ENCODE measurements around the gene KANSL1.

KANSL1 gene

DNA sequence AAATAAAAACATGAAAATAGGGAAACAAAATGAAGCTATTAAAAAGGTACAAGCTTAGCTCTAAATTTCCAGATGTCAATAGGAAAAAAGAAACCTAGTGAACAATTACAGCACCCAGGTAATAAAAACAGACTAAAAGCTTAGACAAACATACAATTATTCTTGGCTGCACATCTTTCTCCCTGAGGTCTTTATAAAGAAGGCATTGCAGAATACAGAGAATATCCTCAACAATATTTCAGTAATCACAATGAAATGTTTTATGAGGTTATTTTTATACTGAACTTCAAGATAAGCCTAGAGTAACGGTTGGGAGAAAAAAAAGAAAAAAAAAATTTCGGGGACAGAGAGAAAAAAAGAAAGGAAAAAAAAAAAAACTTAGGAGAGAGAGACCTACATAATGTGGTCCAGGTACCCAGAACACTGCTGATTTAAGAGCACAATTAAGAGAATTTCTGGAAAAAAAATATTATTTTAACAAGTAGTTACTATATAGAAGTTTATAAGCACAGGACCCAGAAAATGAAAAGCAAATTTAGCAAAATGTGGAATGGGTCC is 26.5 kb downstream of the KANSL1 start:
- DNase-seq (ENCODE audit: low spot score) = no peak

DNA sequence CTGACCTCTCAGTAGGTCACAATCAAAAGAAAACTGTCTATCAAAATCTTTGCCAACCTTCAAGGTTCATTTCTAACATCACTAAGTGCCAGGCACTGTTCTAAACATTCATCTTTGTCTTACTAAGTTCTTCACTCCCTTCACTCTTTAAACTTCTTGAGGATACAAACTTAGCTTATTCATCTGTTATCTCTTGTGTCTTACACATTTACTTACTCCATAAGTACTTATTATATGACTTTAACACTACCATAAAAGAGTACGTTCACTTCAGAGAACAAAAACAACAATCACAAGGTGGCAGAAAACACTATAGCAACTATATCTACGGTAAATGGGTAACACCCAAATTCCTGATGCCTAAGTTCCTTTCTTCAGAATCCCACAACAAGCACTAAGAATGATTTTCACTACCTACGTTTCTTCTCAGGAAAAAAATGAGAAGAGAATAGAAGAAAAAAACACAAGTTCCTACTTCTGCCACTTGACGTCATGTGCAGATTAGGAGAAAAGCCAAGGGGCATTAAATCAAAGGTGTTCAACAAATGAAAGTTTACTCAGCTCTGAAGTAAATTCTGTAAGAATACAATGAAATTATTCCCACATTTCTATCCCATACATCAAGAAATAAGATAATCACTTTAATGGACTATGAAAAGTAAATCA is 29.2 kb downstream of the KANSL1 start:
- no peak for DNase-seq (ENCODE audit: low spot score)

DNA sequence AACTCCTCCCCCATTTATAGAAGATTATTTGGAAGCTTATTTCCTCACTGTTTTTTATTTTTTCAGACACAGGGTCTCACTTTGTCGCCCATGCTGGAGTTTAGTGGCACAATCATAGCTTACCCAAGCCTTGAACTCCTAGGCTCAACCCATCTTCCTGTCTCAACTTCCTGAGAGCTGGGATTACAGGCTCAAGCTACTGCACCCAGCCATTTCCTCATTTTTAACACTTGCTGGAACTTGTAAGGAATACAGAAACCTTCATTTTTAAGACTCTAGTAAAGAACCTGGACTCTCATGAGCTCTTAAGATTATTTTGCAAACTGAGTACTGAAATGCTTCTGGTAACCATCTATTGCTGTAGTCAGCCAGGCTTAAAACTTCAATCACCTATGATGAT is 29.9 kb downstream of the KANSL1 start:
- no peak for DNase-seq (ENCODE audit: low spot score)

DNA sequence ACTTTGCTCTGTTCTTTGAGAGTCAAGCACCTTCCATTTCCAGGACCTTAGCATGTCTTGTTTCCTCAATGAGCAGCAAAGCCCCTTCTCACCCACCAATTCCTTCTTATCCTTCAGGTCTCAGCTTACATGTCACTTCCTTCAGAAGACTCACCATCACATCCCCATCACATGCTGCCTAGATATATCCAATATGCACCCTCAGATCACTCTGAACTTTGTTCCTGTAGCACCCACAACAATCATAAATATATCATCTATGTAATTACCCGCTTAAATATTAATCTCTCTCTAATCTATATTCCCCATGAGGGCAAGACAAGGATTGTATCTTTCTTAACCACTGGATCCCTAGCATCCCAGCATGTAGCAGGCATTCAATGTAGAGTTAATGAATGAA is 30.4 kb downstream of the KANSL1 start:
- no peak for DNase-seq (ENCODE audit: low spot score)

DNA sequence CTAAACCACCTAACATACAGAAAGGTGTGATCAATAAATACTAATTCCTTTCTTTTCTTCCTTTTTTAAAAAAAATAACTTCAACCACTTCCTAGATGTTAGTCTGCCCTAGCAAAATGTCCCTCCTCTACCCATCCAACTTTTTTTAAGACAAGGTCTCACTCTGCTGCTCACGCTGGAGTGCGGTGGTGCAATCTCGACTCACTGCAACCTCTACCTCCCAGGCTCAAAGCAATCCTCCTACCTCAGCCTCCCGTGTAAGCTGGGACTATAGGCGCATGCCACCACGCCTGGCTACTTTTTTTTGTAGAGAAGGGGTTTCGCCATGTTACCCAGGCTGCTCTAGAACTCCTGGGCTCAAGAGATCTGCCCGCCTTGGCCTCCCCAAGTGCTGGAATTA is 33.1 kb downstream of the KANSL1 start:
- no peak for DNase-seq (ENCODE audit: low spot score)

DNA sequence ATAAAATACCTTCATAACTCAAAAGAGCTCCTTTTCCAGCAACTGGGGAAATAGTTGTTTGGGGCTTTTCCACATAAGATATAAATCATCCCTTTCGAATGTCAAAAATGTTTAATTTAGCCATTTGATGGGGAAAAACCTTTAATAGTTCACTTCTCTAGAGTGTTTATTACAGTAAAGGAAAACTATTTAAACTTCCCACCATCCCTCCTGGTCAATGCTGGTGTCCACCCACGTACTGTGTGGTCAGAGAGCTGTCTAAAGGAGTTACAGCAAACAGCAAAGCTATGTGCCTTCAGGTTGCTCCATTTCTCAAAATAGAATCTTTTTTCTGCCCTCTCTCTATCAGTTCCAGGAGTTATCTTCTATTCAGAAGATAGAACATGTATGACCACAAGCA is 33.5 kb downstream of the KANSL1 start:
- no peak for DNase-seq (ENCODE audit: low spot score)

DNA sequence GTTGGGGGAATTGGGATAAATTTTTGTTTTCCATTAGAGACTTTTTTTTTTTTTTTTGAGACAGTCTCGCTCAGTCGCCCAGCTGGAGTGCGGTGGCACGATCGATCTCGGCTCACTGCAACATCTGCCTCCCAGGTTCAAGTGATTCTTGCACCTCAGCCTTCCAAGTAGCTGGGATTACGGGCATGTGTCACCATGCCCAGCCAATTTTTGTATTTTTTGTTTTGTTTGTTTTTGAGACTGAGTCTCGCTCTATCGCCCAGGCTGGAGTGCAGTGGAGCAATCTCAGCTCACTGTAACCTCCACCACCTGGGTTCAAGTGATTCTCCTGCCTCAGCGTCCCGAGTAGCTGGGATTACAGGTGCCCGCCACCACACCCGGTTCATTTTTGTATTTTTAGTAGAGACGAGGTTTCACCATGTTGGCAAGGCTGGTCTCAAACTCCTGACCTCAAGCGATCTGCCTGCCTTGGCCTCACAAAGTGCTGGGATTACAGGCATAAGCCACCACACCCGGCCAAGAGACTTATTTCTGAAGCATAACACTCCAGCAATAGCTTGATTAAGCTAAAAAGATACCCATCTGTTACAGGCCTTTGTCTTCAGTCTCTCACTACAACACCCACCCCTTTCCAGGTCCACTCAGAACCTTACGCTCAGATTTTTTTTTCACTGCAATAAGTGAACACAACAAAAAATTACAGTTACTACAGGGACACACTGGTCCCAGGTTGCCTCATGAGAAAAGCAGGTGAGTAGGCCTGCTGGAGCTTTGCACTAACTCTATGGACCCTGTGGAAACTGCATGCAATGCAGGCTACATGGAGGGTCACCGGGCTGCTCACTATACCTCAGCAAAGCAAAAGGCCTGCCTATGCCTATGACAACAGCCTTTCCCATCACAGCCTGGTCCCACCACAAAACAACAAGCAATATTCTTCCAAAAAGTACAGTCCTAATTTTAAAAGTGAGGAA is 34.6 kb downstream of the KANSL1 start:
- no peak for DNase-seq (ENCODE audit: low spot score)

DNA sequence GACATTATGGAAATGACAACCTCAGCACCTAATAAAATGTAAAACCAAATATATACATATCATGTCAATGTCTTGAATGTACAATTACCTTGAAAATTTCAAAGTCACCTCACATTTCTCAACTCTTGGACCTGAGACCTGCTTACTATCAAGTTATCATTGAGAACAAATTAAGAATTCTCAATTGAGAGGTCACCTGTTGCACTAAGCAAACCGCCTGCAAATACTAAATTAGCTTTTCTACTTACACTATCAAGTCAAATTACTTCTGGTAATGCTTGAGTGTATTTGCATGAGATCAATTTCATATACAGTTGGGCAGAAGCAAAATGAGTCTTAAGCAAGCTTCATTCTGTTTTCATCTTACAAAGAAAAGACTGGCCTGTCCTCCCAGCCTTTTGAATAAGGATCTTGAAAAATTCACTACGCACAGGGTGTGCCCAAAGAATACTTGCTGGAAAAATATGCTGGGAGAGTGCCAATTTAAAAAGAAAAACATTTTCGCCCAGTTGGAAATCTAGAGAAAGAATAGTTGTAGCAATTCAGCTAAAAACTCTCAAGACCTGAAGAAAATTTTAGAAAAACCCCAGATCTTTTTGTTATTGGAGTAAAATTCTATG is 35.7 kb downstream of the KANSL1 start:
- DNase-seq (ENCODE audit: low spot score) = no peak

DNA sequence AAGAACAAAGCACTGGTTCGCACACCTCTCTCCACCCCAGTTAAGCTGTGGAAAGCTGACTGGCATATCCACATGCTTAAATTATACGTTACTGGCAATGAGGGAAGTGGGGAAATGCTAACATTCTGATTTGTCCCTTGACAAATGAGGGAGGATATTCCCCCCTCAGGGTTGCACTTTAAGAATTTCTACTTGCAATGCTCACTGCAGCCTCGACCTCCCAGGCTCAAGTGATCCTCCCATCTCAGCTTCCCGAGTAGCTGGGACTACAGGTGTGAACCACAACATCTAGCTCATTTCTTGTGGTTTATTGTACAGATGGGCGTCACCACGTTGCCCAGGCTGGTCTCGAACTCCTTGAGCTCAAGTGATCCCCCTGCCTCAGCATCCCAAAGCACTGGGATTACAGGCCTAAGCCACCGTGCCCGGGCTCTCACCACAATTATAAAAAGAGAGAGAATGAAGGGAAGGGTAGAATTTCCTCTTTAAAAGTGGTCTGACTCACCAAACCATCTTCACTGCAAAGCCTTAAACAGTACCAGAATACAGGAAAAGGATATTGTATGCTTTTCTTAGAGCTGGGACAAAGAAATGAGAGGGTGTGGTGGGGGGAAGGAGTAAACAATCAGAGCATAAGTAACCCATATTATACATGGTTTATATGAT is 38.9 kb downstream of the KANSL1 start:
- no peak for DNase-seq (ENCODE audit: low spot score)

DNA sequence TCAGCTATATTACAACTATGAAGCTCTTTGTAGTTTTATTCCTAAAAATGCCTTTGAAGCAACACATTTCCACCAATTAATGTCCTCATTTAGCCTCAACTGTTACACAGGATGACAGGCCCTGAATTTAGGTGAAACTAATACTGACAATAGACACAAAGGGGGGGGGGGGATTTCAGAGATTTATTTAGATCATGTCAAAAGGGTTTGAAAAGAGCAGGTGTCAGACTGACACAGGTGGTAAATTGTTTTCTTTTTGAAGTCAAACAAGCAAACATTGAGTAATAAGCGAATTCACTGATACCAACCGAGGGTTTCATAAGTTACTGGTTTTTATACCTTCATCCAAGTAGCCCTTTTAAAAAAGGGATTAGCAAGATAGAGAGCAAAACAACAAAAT is 40.8 kb downstream of the KANSL1 start:
- DNase-seq (ENCODE audit: low spot score) = no peak

DNA sequence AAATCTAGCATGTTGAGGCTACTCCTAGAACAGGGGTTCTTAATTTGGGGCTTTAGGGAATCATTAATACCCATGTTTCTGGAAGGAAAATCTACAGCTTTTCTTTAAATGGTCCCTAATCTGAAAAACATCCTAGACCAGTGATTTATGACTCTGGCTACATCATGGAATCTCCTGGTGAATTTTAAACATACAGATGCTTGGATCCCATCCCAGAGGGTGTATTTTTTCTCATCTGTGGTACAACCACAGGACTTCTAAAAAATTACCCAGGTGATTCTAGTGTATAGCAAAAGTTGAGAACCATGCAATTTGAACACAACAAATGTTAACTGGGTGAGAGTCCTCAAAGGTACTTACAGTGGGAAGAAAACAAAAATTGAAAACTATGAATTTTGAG is 41.5 kb downstream of the KANSL1 start:
- no peak for DNase-seq (ENCODE audit: low spot score)

DNA sequence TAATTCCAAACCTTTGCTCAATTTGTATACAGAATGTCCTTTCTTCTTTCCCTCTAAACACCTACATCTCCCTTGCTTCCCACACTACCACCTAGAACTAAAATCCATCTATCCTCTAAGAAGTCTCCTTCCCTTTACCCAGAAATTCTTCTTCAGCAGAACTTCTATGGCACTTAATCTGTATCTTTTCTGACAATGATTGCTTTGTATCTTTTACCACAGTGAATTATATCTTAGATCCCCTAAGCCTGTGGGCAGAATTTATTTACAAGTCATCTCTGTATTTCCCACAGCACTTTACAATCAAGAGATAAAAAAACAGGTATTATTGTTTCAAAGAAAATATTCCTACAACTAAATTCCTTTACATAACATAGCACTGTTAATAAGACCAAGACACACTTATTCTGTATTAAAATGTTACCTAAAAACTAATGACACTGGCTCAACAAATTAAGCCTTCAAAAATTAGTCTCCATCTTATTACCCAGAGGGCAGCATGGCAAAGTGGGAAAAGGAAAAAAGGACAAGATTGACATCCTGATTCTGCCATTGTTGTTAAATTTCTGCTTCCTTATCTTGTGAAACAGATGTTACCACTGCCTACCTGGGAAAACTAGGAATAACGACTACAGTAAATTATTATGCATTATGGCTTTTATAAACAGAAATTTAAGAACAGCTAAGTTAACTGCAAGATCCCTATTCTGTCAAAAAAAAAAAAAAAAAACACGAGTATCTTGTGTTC is 42.8 kb downstream of the KANSL1 start:
- no peak for DNase-seq (ENCODE audit: low spot score)

DNA sequence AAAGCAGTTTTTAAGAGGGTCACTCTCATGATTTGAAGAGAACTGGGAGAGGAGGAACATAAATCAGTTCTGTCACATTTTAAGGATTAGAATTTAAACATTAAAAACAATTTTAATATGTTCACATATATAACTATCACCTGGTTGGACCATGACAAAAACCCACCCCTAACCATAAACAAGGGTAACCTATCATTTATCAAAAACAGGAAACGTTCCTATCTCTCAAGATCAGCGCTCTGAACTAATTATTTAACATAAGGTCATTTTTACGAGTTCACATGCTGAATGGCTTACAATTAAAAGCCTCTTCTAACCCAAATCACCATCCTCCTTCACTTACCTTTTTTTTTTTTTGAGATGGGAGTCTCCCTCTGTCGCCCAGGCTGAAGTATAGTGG is 45.0 kb downstream of the KANSL1 start:
- no peak for DNase-seq (ENCODE audit: low spot score)

DNA sequence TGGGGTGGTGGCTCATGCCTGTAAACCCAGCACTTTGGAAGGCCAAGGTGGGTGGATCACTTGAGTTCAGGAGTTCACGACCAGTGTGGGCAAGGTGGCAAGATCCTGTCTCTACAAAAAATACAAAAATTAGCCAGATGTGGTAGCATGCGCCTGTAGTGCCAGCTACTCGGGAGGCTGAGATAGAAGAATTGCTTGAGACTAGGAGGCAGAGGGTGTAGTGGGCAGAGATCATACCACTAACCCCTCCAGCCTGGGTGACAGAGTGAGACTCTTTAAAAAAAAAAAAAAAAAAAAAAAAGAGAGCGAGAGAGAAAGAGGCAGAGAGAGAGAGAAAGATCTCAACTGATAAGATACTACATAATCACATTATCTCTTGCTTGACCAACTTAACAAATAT is 45.9 kb downstream of the KANSL1 start:
- no peak for DNase-seq (ENCODE audit: low spot score)

DNA sequence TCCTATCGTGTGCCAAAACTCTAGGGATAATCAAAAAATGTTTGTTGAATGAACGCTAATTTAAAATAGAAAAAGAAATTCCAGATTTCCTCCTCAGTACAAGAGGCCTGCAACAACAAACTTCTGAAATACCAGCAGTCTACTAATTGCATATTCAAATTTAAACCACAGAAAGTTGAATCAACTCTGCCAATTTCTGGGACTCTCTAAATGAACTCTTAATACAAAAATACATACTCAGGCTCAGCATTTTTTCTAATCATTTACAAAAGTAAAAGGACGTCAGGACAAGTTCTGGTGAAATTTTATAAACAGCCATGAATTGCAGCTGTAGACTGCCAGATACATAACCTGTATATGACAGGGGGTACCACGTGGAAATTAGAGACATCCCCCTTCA is 49.0 kb downstream of the KANSL1 start:
- no peak for DNase-seq (ENCODE audit: low spot score)

DNA sequence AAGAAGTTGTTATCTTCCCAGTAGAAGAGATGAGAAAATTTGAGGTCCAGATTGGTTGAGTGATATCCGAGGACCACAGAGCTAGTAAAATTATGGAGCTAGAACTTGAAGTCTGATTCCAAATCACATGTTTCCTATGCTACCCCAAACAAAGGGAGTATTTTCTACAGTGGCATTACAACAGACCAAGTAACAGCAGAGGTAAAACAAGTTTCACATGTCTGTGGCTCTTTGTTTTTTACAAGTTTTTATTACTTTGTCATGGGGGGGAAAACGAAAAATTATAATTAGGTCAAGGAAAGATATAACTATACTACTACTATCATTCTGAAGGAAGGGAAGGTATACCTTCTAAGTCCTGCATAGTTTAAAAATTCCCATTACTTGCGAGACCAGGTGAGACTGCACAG is 49.4 kb downstream of the KANSL1 start:
- no peak for DNase-seq (ENCODE audit: low spot score)

DNA sequence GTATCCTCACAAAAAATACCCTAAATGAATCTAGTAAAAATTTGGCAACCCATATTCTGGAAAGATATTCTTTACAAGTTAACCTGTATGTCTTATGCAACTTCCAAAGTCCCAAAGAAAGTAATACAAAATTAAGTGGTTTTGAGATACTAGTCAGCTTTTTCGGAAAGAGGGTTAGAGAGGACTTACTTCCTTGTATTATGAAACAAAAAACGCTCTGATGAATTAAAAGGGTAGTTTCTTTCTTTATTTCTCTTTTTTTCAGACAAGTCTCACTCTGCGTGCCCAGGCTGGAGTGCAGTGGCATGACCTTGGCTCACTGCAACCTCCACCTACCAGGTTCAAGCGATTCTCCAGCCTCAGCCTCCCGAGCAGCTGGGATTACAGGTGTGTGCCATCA is 51.6 kb downstream of the KANSL1 start:
- DNase-seq (ENCODE audit: low spot score) = no peak

DNA sequence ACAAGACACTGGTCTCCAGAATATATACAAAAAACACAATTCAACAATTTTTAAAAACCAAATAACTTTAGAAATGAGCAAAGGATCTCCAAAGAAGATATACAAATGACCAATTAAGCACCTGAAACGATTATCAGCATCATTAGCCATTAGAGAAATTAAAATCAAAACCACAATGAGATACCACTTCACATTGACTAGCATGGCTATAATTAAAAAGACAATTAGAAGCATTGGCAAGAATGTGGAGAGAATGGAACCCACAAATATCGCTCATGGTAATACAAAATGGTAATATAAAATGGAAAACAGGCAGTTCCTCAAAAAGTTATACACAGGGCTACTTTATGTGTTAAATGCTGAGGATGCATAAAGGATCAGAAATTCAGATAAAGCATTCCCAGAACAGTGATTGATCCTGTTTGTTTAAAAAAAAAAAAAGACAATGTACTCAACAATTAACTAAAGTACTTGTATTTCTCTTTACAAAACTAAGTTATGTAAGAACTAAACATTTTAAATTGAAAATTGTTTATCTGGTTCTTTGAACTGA is 52.5 kb downstream of the KANSL1 start:
- no peak for DNase-seq (ENCODE audit: low spot score)

DNA sequence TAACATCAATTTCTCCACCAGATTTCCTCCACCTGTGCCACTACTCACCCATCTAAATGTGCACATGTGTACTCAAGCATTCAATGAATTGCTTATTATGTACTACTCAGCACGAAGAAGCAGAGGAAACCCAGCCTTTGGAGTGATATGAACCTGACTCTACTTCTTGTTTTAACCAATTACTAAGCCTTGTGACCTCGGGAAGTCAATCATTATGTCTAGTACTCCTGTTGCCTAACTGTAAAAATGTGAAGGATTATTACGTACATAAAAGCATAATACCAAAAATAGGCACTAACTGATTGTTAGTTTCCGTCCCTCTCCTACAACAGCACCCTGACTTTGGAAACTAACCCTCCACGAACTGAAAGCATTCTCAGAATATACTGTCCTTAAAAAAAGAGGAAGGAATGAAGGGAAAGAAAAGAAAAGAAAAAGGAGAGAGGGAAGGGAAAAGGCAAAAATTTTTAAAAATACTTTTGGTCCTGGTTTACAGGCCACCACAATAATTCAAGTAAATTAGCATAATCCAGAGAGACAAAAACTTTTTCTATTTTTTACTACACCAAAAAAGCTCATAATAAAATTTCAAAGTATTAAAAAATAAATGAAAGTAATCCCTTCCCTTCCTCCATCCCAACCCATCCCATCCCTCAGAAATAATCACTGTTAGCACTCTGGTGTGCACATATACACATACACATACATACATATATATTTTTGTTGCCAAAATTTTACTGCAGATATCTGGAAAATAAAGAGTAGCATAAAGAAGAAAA is 53.6 kb downstream of the KANSL1 start:
- DNase-seq (ENCODE audit: low spot score) = no peak

DNA sequence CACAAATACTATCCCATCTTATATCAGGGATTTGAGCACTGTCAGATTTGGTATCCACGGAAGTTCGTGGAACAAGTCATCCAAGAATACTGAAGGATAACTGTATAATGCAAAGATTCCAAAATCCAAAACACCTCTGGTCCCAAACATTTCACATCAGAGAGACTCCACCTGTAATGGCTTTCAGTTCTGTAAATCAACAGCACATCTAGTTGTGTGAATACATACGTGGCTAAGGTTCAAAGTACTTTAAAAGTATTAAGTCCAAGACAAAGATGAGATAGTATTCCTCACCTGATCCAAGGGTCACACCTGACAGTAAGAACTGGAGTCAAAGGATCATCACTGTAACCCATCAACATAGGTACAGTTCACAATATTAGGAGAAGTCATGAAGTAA is 54.8 kb downstream of the KANSL1 start:
- no peak for DNase-seq (ENCODE audit: low spot score)
